Ovary (tissue), 3 donors: Measurements from ENCODE around the gene OLIG2.

Experiments used
- EP300 ChIP-seq: sonication (generic); formaldehyde crosslinking; IDR thresholded peaks from one replicate; pipeline ENCODE4 v1.6.1; 2017; ENCODE audit warnings: antibody characterized with exemption
- POLR2A ChIP-seq: fragments of 450-650 bp; IDR thresholded peaks from one replicate; pipeline ENCODE4 v1.6.1; 2017; ENCODE audit warnings: antibody characterized with exemption, mild to moderate bottlenecking, moderate library complexity
- TF ChIP-seq, protein P1 (sequence below), 3 donors: fragments of 450-650 bp in 2 of 3; fragments of 200-600 bp in 1 of 3; IDR thresholded peaks; one replicate each; pipeline versions ENCODE4 v1.5.1 to v1.8.0; 2016 to 2022; ENCODE audit warnings: antibody characterized with exemption in 3 of 3, mild to moderate bottlenecking in 1 of 3
- donor health status: DM: no; HTN: no; CAD: no.

DNA sequence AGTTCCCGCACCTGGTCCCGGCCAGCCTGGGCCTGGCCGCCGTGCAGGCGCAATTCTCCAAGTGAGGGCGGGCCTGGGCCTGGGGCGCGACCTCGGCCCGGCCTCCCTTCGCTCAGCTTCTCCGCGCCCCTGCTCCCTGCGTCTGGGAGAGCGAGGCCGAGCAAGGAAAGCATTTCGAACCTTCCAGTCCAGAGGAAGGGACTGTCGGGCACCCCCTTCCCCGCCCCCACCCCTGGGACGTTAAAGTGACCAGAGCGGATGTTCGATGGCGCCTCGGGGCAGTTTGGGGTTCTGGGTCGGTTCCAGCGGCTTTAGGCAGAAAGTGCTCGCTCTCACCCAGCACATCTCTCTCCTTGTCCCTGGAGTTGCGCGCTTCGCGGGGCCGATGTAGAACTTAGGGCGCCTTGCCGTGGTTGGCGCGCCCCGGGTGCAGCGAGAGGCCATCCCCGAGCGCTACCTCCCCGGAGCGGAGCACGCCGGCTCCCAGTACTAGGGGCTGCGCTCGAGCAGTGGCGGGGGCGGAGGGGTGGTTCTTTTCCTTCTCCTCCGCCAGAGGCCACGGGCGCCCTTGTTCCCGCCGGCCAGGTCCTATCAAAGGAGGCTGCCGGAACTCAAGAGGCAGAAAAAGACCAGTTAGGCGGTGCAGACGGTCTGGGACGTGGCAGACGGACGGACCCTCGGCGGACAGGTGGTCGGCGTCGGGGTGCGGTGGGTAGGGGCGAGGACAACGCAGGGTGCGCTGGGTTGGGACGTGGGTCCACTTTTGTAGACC, 45.4 kb downstream of the OLIG2 start:
- TF ChIP-seq, protein P1, sequence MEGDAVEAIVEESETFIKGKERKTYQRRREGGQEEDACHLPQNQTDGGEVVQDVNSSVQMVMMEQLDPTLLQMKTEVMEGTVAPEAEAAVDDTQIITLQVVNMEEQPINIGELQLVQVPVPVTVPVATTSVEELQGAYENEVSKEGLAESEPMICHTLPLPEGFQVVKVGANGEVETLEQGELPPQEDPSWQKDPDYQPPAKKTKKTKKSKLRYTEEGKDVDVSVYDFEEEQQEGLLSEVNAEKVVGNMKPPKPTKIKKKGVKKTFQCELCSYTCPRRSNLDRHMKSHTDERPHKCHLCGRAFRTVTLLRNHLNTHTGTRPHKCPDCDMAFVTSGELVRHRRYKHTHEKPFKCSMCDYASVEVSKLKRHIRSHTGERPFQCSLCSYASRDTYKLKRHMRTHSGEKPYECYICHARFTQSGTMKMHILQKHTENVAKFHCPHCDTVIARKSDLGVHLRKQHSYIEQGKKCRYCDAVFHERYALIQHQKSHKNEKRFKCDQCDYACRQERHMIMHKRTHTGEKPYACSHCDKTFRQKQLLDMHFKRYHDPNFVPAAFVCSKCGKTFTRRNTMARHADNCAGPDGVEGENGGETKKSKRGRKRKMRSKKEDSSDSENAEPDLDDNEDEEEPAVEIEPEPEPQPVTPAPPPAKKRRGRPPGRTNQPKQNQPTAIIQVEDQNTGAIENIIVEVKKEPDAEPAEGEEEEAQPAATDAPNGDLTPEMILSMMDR (IDR thresholded peaks at IDR 0.05): no peak
- TF ChIP-seq POLR2A: no peak
- no peak for TF ChIP-seq EP300
